ENCODE measurements around the gene NOC4L. TPM values are rescaled to one million over a fixed set of nuclear protein-coding genes. Genes with fewer than 3 reads are reported as not detected.
A peak's percentile ranks its signal among the peaks of the same experiment; 100 is the strongest.
"Not testable (repeated sequence)": the region's sequence is repeated elsewhere in the genome, so short reads cannot be mapped to it uniquely, and the experiment has no call there.

NOC4L gene
- total and polyA plus RNA-seq, 10 donors = 8.3 to 38.6 (median 16.4) TPM

- peaks cover 24 to 56% (median 32%) of the 10 kb centered on the region in 6 donors for H3K4me1 ChIP-seq
- intact Hi-C loops (cut with DNase I; ENCODE audit: low total_unique reads) = no loop called here
- WGBS, 5 donors = 90 to 95% (median 92%) methylated on average over 13 to 19 of the region's 19 CpGs
- H3K9me3 ChIP-seq = no peaks in the 10 kb centered on the region
- H3K27ac ChIP-seq = no peak overlapping the region
- H3K4me3 ChIP-seq = no peak overlapping the region
- H3K36me3 ChIP-seq = peaks cover 0 to 54% (median 35%) of the 10 kb centered on the region in 6 donors
- peak; percentile 72 for DNase-seq
- TF ChIP-seq POLR2AphosphoS5 (IDR thresholded peaks at IDR 0.05) (no peak), POLR2A (IDR thresholded peaks at IDR 0.05) (no peak), CTCF (IDR thresholded peaks at IDR 0.05 in 8 of 11, conservative IDR thresholded peaks at IDR 0.05 in 3 of 11) (no peak)
- H3K27me3 ChIP-seq (replicated peaks in 1 of 7) = no peaks in the 10 kb centered on the region
Observed at GRCh38 chr12:132146772-132147422, 2.6 kb downstream of the NOC4L start.

DNA sequence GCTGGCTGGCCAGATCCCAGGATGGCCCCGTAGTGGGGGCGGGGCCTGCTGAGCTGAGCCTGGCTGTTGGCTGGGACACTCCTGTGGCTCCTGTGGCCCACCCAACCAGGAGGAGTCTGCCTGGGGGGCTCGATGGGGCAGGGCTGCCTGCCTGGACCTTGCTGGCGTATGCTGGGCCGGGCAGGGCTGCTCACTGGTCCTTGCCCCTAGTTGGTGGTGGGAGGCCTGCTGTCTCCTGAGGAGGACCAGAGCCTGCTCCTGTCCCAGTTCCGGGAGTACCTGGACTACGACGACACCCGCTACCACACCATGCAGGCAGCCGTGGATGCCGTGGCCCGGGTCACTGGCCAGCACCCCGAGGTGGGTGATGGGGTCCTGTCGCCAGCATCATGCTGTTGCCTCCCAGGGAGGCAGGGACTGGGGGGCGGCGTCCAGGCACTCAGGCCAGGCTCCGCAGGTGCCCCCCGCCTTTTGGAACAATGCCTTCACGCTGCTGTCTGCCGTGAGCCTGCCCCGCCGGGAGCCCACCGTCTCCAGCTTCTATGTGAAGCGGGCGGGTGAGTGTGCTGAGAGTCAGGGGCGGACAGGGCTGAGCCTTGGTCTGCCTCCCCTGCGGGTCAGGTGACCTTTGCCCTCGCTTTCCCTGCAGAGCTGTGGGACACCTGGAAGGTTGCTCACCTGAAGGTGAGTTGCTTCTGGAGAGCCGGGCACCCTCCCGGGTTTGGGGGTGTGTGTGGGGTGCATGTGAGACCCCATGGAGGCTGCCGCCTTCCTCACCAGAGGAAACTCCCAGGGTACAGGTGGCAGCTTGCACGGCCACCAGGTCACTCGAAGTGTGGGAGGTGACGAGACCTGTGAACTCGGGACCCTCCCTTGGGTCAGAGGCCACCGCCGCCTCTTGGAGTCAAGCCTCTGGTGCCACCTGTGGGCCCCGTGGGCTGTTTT, 3.4 kb downstream of the NOC4L start:
- peak; percentile 72 for DNase-seq
- no peak for TF ChIP-seq CTCF (IDR thresholded peaks at IDR 0.05 in 8 of 11, conservative IDR thresholded peaks at IDR 0.05 in 3 of 11)
- TF ChIP-seq POLR2A (IDR thresholded peaks at IDR 0.05) = no peak
- TF ChIP-seq POLR2AphosphoS5 (IDR thresholded peaks at IDR 0.05) = no peak
- Histone ChIP-seq H3K4me3 (no peak overlapping the region), H3K4me1 (peaks cover 18 to 48% (median 25%) of the 10 kb centered on the region in 6 donors), H3K9me3 (no peaks in the 10 kb centered on the region), H3K36me3 (peaks cover 0 to 53% (median 34%) of the 10 kb centered on the region in 6 donors), H3K27me3 (replicated peaks in 1 of 7) (no peaks in the 10 kb centered on the region), H3K27ac (no peak overlapping the region)
- WGBS, 5 donors = 94 to 97% (median 95%) methylated on average over 23 to 38 of the region's 38 CpGs
- intact Hi-C loops (cut with DNase I; ENCODE audit: low total_unique reads) = no loop called here

- Histone ChIP-seq H3K9me3 (no peaks in the 10 kb centered on the region), H3K4me1 (peaks cover 10 to 43% (median 17%) of the 10 kb centered on the region in 6 donors), H3K27me3 (replicated peaks in 1 of 7) (no peaks in the 10 kb centered on the region), H3K27ac (no peak overlapping the region), H3K36me3 (peaks cover 0 to 53% (median 34%) of the 10 kb centered on the region in 6 donors), H3K4me3 (no peak overlapping the region)
- TF ChIP-seq CTCF (IDR thresholded peaks at IDR 0.05 in 8 of 11, conservative IDR thresholded peaks at IDR 0.05 in 3 of 11) = no peak
- no peak for TF ChIP-seq POLR2A (IDR thresholded peaks at IDR 0.05)
- TF ChIP-seq POLR2AphosphoS5 (IDR thresholded peaks at IDR 0.05) = no peak
- WGBS, 5 donors = 93 to 98% (median 95%) methylated on average over 14 to 35 of the region's 41 CpGs
- intact Hi-C loops (cut with DNase I; ENCODE audit: low total_unique reads) = no loop called here
- DNase-seq = peak; percentile 67
Observed at GRCh38 chr12:132148368-132149045, 4.2 kb downstream of the NOC4L start.

DNA sequence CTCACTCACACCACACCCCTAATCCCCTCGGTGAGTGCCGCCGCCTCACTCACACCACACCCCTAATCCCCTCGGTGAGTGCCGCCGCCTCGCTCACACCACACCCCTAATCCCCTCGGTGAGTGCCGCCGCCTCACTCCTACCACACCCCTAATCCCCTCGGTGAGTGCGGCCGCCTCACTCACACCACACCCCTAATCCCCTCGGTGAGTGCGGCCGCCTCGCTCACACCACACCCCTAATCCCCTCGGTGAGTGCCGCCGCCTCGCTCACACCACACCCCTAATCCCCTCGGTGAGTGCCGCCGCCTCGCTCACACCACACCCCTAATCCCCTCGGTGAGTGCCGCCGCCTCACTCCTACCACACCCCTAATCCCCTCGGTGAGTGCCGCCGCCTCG, 5.3 kb downstream of the NOC4L start:
- H3K4me3 ChIP-seq; intact Hi-C loops (cut with DNase I; ENCODE audit: low total_unique reads); H3K27me3 ChIP-seq (replicated peaks in 1 of 7); H3K27ac ChIP-seq; H3K9me3 ChIP-seq: not testable (repeated sequence)
- 91 to 100% (median 92%) methylated on average over 3 to 28 of the region's 32 CpGs for WGBS, 5 donors
- H3K36me3 ChIP-seq = peaks cover 0 to 53% (median 34%) of the 10 kb centered on the region in 6 donors
- DNase-seq = peak; percentile 20
- peaks cover 18 to 48% (median 24%) of the 10 kb centered on the region in 6 donors for H3K4me1 ChIP-seq

All from spleen (tissue), 11 donors.